Mucosa of descending colon (tissue), 3 donors: ENCODE measurements around the gene ZSCAN10. TPM values are rescaled to one million over a fixed set of nuclear protein-coding genes. Genes with fewer than 3 reads are reported as not detected.
A peak's percentile ranks its signal among the peaks of the same experiment; 100 is the strongest.

Source experiments
- ATAC-seq: fragments of 200-7000 bp; cut with Tn5 transposase; one replicate; pipeline ENCODE4 v1.9.1; 2020; ENCODE audit warnings: mild to moderate bottlenecking, moderate library complexity
- DNase-seq, 3 donors: peaks; one replicate each; pipeline ENCODE4 v3.0.0-alpha.2; 2020
- H3K36me3 ChIP-seq: fragments of 200-600 bp; one replicate; pipeline ENCODE4 v1.8.0; 2021; ENCODE audit warnings: low read depth, mild to moderate bottlenecking
- H3K4me1 ChIP-seq: fragments of 200-600 bp; one replicate; pipeline ENCODE4 v1.8.0; 2021; ENCODE audit warnings: low read depth, mild to moderate bottlenecking
- H3K4me3 ChIP-seq: fragments of 200-600 bp; one replicate; pipeline ENCODE4 v1.8.0; 2021; ENCODE audit warnings: mild to moderate bottlenecking
- H3K9me3 ChIP-seq: fragments of 200-600 bp; one replicate; pipeline ENCODE4 v1.8.0; 2021; ENCODE audit warnings: mild to moderate bottlenecking
- intact Hi-C, 2 donors: fragments of 100-400 bp; cut with DNase I in 1 of 2; cut with micrococcal nuclease in 1 of 2; formaldehyde crosslinking; loops; one replicate each; pipeline versions ENCODE4 v1.11.0 to v1.11.1; 2022; cut with DNase I, micrococcal nuclease
- total RNA-seq, 3 donors: library from RNA; stranded (reverse); fragmentation: NEBNext Ultra II Directional in 2 of 3; extraction: Animal tissue kit (Norgen Biotek cat#: 25700) in 2 of 3; gene quantifications; one replicate each; pipeline versions ENCODE4 v1.2.1 to v1.2.4, GENCODE V29; 2021 to 2023
- TF ChIP-seq, protein P1 (sequence below): fragments of 200-600 bp; IDR thresholded peaks from one replicate; pipeline ENCODE4 v1.8.0; 2022; ENCODE audit warnings: antibody characterized with exemption, mild to moderate bottlenecking
- donor health status: DM: no; HTN: no; CAD: no; lungs with moderate emphysema.
- donor health status: DM: no; HTN: no; CAD: no.
- donor health status: DM: no; HTN: yes; CAD: no.

The ZSCAN10 gene
- total RNA-seq, 3 donors from 2014 or later = not detected

DNA sequence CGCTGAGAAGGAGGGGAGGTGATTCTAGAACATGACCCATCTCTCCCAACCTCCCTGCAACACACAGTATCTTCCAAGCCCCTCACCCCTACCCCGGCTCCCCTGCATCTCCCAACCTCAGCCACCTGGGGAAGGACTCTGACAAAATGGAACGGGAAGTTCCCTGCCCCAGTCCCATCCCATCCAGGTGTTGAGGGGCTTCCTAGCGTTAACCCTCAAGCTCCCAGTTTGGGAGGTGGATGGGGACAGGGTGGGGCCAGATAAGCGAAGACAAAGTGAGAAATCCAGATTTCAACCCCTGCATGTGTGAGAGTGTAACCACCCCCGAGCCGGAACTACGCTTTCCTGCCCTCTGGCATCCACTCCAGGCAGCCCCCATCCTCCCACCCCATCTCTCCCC, 1.8 kb downstream of the ZSCAN10 start:
- TF ChIP-seq, protein P1, sequence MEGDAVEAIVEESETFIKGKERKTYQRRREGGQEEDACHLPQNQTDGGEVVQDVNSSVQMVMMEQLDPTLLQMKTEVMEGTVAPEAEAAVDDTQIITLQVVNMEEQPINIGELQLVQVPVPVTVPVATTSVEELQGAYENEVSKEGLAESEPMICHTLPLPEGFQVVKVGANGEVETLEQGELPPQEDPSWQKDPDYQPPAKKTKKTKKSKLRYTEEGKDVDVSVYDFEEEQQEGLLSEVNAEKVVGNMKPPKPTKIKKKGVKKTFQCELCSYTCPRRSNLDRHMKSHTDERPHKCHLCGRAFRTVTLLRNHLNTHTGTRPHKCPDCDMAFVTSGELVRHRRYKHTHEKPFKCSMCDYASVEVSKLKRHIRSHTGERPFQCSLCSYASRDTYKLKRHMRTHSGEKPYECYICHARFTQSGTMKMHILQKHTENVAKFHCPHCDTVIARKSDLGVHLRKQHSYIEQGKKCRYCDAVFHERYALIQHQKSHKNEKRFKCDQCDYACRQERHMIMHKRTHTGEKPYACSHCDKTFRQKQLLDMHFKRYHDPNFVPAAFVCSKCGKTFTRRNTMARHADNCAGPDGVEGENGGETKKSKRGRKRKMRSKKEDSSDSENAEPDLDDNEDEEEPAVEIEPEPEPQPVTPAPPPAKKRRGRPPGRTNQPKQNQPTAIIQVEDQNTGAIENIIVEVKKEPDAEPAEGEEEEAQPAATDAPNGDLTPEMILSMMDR = no peak
- DNase-seq = peak in 2 of 3 donors; percentile 7 to 36
- intact Hi-C loops = no loop called here
- Histone ChIP-seq H3K4me3 (no peak overlapping the region), H3K9me3 (no peaks in the 10 kb centered on the region), H3K4me1 (peaks cover 17% of the 10 kb centered on the region), H3K36me3 (no peaks in the 10 kb centered on the region)
- no peak for ATAC-seq

DNA sequence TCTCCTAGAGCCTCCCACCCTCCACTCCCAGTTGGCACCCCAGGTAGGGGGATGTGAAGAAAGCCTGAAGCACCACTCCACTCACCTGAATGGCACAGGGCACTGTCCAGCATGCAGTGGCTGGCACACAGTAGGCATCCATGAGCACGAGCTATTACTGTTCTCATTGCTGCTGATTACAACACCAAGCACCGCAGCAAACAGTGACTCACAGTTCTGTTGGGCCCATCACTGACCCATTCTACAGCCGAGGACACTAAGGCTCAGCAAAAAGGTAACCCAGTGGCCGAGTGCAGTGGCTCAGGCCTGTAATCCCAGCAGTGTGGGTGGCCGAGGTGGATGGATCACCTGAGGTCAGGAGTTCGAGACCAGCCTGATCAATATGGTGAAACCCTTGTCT, 2.7 kb downstream of the ZSCAN10 start:
- Histone ChIP-seq H3K36me3 (no peaks in the 10 kb centered on the region), H3K4me3 (no peak overlapping the region), H3K9me3 (no peaks in the 10 kb centered on the region), H3K4me1 (peaks cover 16% of the 10 kb centered on the region)
- peak in 2 of 3 donors; percentile 17 to 33 for DNase-seq
- no peak for ATAC-seq
- TF ChIP-seq, protein P1 = no peak
- intact Hi-C loops = no loop called here

DNA sequence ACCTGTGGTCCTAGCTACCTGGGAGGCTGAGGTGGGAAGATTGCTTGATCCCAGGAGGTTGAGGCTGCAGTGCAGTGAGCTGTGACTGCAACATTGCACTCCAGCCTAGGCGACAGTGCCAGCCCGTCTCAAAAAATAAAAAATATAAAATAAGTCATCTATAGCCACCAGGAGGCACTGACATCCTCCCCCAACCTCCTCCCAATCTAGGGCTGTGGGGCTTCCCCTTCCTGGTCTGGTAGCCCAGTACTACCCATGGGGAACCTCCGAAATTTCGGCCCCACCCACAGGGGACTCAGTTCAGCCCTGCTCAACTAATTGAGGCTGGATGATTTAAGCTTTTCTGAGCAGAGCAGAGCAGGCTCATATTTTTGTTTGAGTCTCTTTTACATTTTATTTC, 3.2 kb downstream of the ZSCAN10 start:
- ATAC-seq = peak; percentile 25
- no peaks in the 10 kb centered on the region for H3K36me3 ChIP-seq
- H3K9me3 ChIP-seq = no peaks in the 10 kb centered on the region
- intact Hi-C loops = no loop called here
- TF ChIP-seq, protein P1 = no peak
- peak; percentile 40 to 63 (median 51) for DNase-seq
- H3K4me1 ChIP-seq = peaks cover 12% of the 10 kb centered on the region
- H3K4me3 ChIP-seq = no peak overlapping the region

DNA sequence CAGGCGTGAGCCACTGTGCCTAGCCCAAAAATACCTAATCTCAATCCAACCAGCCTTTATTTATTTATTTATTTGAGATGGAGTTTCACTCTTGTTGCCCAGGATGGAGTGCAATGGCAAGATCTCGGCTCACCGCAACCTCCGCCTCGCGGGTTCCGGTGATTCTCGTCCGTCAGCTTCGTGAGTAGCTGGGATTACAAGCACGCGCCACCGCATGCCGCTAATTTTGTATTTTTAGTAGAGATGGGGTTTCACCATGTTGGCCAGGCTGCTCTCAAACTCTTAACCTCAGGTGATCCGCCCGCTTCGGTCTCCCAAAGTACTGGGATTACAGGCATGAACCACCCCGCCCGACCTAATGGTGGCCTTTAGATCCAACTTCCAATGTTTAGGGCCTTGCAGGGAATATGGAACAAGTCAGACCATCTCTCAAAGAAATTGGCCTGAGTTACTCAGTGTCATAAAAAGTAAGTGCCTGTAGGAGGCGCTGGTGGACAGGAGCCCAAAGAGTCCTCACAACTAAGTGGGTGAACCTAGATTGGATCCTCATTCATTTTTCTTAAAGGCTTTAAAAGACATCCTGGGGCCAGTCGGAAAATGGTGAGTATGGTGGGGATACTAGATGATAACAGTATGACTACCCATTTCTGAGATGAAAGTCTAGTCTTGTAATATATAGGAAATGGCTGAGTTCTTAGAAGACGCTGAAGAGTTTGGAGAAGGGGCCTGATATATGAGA, 4.6 kb downstream of the ZSCAN10 start:
- Histone ChIP-seq H3K36me3 (no peaks in the 10 kb centered on the region), H3K4me3 (no peak overlapping the region), H3K9me3 (no peaks in the 10 kb centered on the region), H3K4me1 (peaks cover under 1% of the 10 kb centered on the region)
- intact Hi-C loops = no loop called here
- TF ChIP-seq, protein P1 = peak; percentile 44
- peak in 2 of 3 donors; percentile 37 to 80 for DNase-seq
- peak; percentile 72 for ATAC-seq

DNA sequence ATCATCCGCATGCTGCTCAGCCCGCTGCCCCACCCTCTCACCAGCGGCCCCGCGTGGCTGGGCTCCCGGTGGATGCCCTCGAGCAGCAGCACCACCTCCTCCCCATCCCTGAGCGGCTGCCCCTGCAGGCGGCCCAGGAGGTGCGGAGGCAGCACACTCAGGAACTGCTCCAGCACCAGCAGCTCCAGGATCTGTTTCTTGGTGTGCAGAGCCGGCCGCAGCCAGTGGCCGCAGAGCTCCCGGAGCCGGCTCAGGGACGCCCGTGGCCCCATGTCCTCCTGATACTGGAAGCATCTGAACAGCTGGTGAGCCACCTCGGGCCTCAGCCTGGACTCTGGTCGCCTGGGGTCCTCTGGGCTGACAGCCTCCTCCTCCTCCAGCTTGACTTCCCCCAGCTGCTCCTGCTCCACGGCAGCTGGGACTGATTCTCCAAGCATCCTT, 6.6 kb downstream of the ZSCAN10 start:
- DNase-seq (peak in 1 of 3 donors; percentile 42), ATAC-seq (no peak)
- TF ChIP-seq, protein P1 = no peak
- Histone ChIP-seq H3K4me1 (no peaks in the 10 kb centered on the region), H3K9me3 (no peaks in the 10 kb centered on the region), H3K36me3 (no peaks in the 10 kb centered on the region), H3K4me3 (no peak overlapping the region)
- intact Hi-C loops = no loop called here
